MM.1S (cell line): ENCODE data around the gene PPP1R11.

Experiments used
- CTCF ChIP-seq: fragments of 300-600 bp; sonication (generic); IDR thresholded peaks from 2 replicates; pipeline ENCODE4 v1.5.1; 2016; ENCODE audit warnings: antibody characterized with exemption, low read length, mixed read lengths
- EZH2 ChIP-seq: fragments of 300-600 bp; sonication (generic); optimal IDR thresholded peaks from 2 replicates; pipeline ENCODE3; 2017; ENCODE audit warnings: low read depth, mild to moderate bottlenecking, antibody characterized with exemption, low read length, mixed read lengths

GRCh38 chr6:30087876-30088275 is 20.9 kb downstream of the PPP1R11 start:
- TF ChIP-seq CTCF, result no peak
- TF ChIP-seq EZH2, result no peak
